Fibroblast of lung (primary cell): ENCODE data around the gene SLC1A1. TPM values are rescaled to one million over a fixed set of nuclear protein-coding genes. Genes with fewer than 3 reads are reported as not detected.
A peak's percentile ranks its signal among the peaks of the same experiment; 100 is the strongest.
"Not testable (repeated sequence)": the region's sequence is repeated elsewhere in the genome, so short reads cannot be mapped to it uniquely, and the experiment has no call there.

ENCODE experiments used
- DNase-seq, 2 donors: peaks; one replicate each; pipeline versions ENCODE4 v3.0.0 to v3.0.0-alpha.2; 2010; ENCODE audit warnings: low read depth in 2 of 2
- H2AFZ ChIP-seq: 2 replicates; pipeline ENCODE4 v1.5.1; 2012; ENCODE audit warnings: low read length, control low read depth, inconsistent platforms
- H3K27ac ChIP-seq: 2 replicates; pipeline ENCODE4 v1.5.1; 2011; ENCODE audit warnings: low read length, control low read depth; ENCODE audit not compliant: insufficient read depth
- H3K27me3 ChIP-seq: 2 replicates; pipeline ENCODE4 v1.5.1; 2011; ENCODE audit warnings: mild to moderate bottlenecking, low read length; ENCODE audit not compliant: control insufficient read depth, insufficient read depth
- H3K36me3 ChIP-seq: 2 replicates; pipeline ENCODE4 v1.5.1; 2011; ENCODE audit warnings: low read length; ENCODE audit not compliant: control insufficient read depth, insufficient read depth
- H3K4me1 ChIP-seq: 2 replicates; pipeline ENCODE4 v1.5.1; 2011; ENCODE audit warnings: low read length; ENCODE audit not compliant: control insufficient read depth, insufficient read depth; ENCODE audit errors: extremely low read depth
- H3K4me2 ChIP-seq: 2 replicates; pipeline ENCODE4 v1.5.1; 2011; ENCODE audit warnings: low read length, control low read depth; ENCODE audit not compliant: insufficient read depth; ENCODE audit errors: extremely low read depth
- H3K4me3 ChIP-seq, 4 experiments: fragments of 200-600 bp in 1 of 4; sonication (generic) in 1 of 4; replicated peaks in 1 of 4; 2 replicates each; pipeline ENCODE4 v1.5.1; 2011 to 2016; ENCODE audit warnings: low read length in 4 of 4, low read depth in 3 of 4, mild to moderate bottlenecking in 3 of 4, control low read depth in 2 of 4, inconsistent platforms in 1 of 4, mixed read lengths in 1 of 4; ENCODE audit not compliant: insufficient read depth in 1 of 4; ENCODE audit errors: control extremely low read depth in 1 of 4
- H3K79me2 ChIP-seq: 2 replicates; pipeline ENCODE4 v1.5.1; 2012; ENCODE audit warnings: mild to moderate bottlenecking, low read length, inconsistent platforms; ENCODE audit not compliant: control insufficient read depth, insufficient read depth
- H3K9ac ChIP-seq: 2 replicates; pipeline ENCODE4 v1.5.1; 2011; ENCODE audit warnings: mild to moderate bottlenecking, low read length, control low read depth; ENCODE audit not compliant: insufficient read depth
- H3K9me3 ChIP-seq: 2 replicates; pipeline ENCODE4 v1.5.1; 2012; ENCODE audit warnings: low read depth, low read length; ENCODE audit not compliant: control insufficient read depth, insufficient read depth
- H4K20me1 ChIP-seq: 2 replicates; pipeline ENCODE4 v1.5.1; 2011; ENCODE audit warnings: low read length; ENCODE audit not compliant: control insufficient read depth, insufficient read depth; ENCODE audit errors: extremely low read depth
- EZH2 ChIP-seq: IDR thresholded peaks from 2 replicates; pipeline ENCODE4 v1.5.1; 2012; ENCODE audit warnings: low read length, control low read depth, mild to moderate bottlenecking; ENCODE audit errors: missing control alignments
- polyA plus RNA-seq, 2 donors: library from polyadenylated mRNA; depleted of rRNA in 1 of 2; stranded (reverse) in 1 of 2; unstranded in 1 of 2; fragments of >200 nt; gene quantifications; 2 replicates each; pipeline ENCODE4 v1.2.1, GENCODE V29; 2011 to 2012; ENCODE audit warnings: missing spikeins in 1 of 2
- total RNA-seq: library from RNA; depleted of rRNA; stranded (reverse); fragments of >200 nt; gene quantifications from 2 replicates; pipeline ENCODE4 v1.2.1, GENCODE V29; 2014
- TF ChIP-seq, protein P1 (sequence below), 2 donors: IDR thresholded peaks in 1 of 2; conservative IDR thresholded peaks in 1 of 2; 1 replicate in 1 of 2; 2 replicates in 1 of 2; pipeline ENCODE4 v1.5.1; 2011 to 2012; ENCODE audit warnings: low read length in 2 of 2, control low read depth in 1 of 2, inconsistent platforms in 1 of 2, low read depth in 1 of 2, mild to moderate bottlenecking in 1 of 2

The SLC1A1 gene
- total and polyA plus RNA-seq, 2 donors (not counting 1 experiment from before 2014, with no cell fraction given), result 4.5 to 64.1 TPM

DNA sequence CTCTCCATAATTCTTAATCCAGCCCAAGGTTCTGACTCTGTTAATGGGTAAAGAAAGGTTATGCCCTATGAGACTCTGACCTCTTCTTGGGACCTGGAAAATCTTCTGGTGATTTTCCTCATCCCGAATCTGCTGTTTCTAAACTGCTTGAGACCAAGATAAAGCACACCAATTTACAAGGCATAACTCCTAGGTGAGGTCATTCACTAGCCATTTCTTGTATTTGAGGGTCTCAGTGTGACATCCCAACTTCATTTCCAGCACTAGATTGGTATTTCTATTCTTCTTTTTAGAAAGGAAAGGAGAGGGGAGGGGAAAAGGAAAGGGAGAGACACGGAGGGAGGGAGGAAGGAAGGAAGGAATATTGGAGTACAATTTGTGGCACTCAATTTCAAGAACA is 51.6 kb downstream of the SLC1A1 start:
- no peaks in the 10 kb centered on the region for H3K4me1 ChIP-seq
- H2AFZ ChIP-seq, result no peak overlapping the region
- H3K4me3 ChIP-seq, result no peak overlapping the region
- H3K27ac ChIP-seq, result no peak overlapping the region
- H4K20me1 ChIP-seq, result no peaks in the 10 kb centered on the region
- H3K36me3 ChIP-seq, result no peaks in the 10 kb centered on the region
- H3K9ac ChIP-seq, result no peak overlapping the region
- DNase-seq, result no peak
- no peak overlapping the region for H3K4me2 ChIP-seq
- TF ChIP-seq, protein P1, sequence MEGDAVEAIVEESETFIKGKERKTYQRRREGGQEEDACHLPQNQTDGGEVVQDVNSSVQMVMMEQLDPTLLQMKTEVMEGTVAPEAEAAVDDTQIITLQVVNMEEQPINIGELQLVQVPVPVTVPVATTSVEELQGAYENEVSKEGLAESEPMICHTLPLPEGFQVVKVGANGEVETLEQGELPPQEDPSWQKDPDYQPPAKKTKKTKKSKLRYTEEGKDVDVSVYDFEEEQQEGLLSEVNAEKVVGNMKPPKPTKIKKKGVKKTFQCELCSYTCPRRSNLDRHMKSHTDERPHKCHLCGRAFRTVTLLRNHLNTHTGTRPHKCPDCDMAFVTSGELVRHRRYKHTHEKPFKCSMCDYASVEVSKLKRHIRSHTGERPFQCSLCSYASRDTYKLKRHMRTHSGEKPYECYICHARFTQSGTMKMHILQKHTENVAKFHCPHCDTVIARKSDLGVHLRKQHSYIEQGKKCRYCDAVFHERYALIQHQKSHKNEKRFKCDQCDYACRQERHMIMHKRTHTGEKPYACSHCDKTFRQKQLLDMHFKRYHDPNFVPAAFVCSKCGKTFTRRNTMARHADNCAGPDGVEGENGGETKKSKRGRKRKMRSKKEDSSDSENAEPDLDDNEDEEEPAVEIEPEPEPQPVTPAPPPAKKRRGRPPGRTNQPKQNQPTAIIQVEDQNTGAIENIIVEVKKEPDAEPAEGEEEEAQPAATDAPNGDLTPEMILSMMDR (conservative IDR thresholded peaks at IDR 0.05 in 1 of 2, IDR thresholded peaks at IDR 0.05 in 1 of 2; ENCODE audit: low read depth in 1 of 2, low read length in 2 of 2), result no peak
- TF ChIP-seq EZH2, result no peak
- H3K9me3 ChIP-seq, result no peaks in the 10 kb centered on the region
- H3K27me3 ChIP-seq, result no peaks in the 10 kb centered on the region
- H3K79me2 ChIP-seq, result no peaks in the 10 kb centered on the region

DNA sequence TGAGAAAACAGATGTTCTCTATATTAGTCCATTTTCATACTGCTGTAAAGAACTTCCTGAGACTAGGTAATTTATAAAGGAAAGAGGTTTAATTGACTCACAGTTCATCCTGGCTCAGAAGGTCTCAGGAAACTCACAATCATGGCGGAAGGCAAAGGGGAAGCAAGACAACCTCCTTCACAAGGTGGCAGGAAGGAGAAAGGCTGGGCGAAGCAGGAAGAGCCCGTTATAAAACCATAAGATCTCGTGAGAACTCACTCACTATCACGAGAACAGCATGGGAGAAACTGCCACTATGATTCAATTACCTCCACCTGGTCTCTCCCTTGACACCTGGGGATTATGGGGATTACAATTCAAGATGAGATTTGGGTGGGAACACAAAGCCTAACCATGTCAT is 54.4 kb downstream of the SLC1A1 start:
- not testable (repeated sequence) for H2AFZ ChIP-seq, H3K4me3 ChIP-seq, H3K27me3 ChIP-seq, H3K79me2 ChIP-seq, H3K9ac ChIP-seq, H3K27ac ChIP-seq, H3K36me3 ChIP-seq, H3K4me2 ChIP-seq, H4K20me1 ChIP-seq, DNase-seq, H3K9me3 ChIP-seq, H3K4me1 ChIP-seq

DNA sequence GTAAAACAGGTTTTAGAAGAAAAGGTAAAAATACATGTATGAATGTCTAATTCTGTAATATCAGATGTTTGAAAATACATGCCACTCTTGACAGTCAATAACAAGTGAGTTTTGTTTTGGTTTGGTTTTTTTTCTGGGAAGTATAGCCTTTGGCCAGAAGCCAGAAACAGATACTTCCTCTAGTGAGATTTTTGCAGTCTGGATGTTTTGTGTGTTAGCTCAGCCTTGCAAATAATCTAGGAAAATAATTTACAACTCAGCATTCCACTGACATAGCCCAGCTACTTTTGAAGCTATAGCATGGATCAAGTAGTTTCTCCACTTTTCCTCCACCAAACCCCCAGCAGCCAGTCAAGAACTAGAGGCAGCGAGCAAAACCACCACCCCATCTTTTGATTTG is 56.7 kb downstream of the SLC1A1 start:
- no peaks in the 10 kb centered on the region for H3K27me3 ChIP-seq
- H3K4me1 ChIP-seq, result no peaks in the 10 kb centered on the region
- no peak overlapping the region for H2AFZ ChIP-seq
- no peaks in the 10 kb centered on the region for H3K79me2 ChIP-seq
- H3K36me3 ChIP-seq, result no peaks in the 10 kb centered on the region
- H3K27ac ChIP-seq, result no peak overlapping the region
- H3K4me3 ChIP-seq, result no peak overlapping the region
- H3K9ac ChIP-seq, result no peak overlapping the region
- no peak overlapping the region for H3K4me2 ChIP-seq
- H3K9me3 ChIP-seq, result no peaks in the 10 kb centered on the region
- TF ChIP-seq, protein P1 (conservative IDR thresholded peaks at IDR 0.05 in 1 of 2, IDR thresholded peaks at IDR 0.05 in 1 of 2; ENCODE audit: low read depth in 1 of 2, low read length in 2 of 2), result no peak
- no peak for TF ChIP-seq EZH2
- peak; percentile 20 to 52 for DNase-seq
- no peaks in the 10 kb centered on the region for H4K20me1 ChIP-seq
